DMS 273 (cell line): ENCODE measurements around the gene MAK.
"Not testable (repeated sequence)": the region's sequence is repeated elsewhere in the genome, so short reads cannot be mapped to it uniquely, and the experiment has no call there.

Experiments
- DNase-seq: peaks from one replicate; lab custom pipeline; 2025; ENCODE audit not compliant: unreplicated experiment; lab: John Stamatoyannopoulos, UW

MAK gene

GRCh38 chr6:10779076-10779475 lies 59.3 kb downstream of the MAK start:
- peak; percentile 38 for DNase-seq

DNA sequence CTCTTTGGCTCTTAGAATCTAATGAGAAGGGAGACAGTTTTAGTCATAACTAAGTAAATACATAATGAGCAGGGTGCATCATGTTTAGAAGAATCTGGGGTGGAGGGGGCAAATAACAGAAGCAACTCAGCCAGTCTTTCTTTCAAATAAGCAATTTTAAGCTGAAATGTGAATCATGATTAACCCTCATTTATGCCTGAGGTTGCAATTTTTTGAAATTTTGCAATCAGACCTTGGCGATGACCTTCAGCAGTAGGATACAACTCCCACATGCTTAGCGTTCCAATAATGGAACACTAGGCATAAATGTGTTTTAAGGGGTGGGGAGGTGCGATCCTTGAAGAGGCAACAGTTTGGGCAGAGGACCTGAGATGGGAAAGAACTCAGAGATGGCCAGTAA lies 60.1 kb downstream of the MAK start:
- no peak for DNase-seq

GRCh38 chr6:10771371-10771894 lies 66.9 kb downstream of the MAK start:
- no peak for DNase-seq

DNA sequence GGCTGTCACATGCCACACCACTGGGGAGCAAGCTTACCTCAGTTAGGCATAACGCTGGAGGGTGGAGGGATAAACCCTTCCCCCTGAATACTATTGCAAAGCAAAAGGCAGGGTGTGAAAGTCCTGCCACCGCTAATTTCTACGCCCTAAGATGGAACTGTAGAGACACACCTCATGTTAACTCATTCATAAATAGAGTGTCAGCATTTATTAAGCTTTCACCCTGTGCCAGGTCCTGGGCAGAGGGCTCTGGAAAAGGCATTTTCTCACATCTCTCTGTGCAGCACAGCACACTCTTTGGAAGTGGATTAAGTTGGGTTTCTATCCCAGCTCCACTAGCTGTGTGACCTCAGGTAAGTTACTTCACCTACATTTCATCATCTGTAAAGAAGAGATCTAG lies 68.9 kb downstream of the MAK start:
- no peak for DNase-seq

GRCh38 chr6:10763006-10763405 lies 75.3 kb downstream of the MAK start:
- no peak for DNase-seq

GRCh38 chr6:10759884-10760329 lies 78.4 kb downstream of the MAK start:
- peak; percentile 86 for DNase-seq

GRCh38 chr6:10759312-10759839 lies 79.0 kb downstream of the MAK start:
- peak; percentile 91 for DNase-seq

GRCh38 chr6:10756085-10756484 lies 82.3 kb downstream of the MAK start:
- DNase-seq = no peak

- not testable (repeated sequence) for DNase-seq
Observed at GRCh38 chr6:10751757-10752156, 86.6 kb downstream of the MAK start.

DNA sequence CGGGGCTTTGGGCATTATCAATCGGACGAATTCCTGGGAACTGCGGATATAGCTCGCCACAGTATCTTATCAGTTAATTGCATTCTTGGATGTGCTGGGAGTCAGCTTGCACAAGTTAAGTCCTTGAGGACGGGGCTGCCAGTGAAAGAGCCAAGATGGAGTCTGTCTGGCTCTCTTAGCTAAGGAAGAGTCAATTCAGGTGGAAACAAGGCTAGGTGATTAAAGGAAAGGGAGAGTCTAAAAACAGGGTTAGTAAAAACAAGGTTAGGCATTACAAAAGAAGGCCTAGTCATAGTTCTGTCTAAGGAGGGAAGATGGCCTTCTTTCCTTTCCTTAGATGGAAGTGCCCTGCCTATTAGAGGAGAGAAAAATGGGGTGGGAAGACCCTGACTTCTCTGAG lies 87.8 kb downstream of the MAK start:
- not testable (repeated sequence) for DNase-seq

GRCh38 chr6:10749734-10750133 lies 88.6 kb downstream of the MAK start:
- no peak for DNase-seq

DNA sequence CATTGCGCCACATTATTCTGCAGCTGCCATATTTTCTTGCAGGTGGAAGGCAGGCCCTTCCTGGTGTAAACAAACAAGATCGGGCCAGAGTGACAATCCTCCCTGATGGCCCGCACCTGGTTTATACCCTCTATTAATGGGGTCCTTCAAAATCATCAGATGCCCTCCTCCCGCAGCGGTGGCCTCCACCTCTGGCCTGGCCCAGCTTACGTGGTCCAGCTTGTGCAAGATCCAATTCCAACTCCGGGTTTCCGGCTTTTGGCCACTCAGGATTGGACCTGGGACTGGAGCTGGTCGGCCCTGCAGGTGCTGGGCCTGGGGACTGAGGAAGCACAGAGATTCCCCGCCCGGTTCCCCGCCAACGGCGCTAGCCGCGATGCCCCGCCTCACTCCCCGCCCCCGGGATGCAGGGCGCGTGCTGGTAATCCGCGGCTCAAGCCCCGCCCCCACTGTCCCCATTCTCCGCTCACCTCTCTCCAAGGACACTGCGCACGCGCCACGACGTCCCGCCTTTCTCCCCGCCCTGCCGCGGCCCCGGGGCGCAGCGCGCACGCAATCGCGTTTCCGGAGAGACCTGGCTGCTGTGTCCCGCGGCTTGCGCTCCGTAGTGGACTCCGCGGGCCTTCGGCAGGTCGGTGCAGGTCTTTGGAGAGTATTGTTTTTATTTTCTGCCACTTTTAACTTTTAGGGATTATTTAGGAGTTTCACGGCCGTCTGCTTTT lies 90.9 kb downstream of the MAK start, which contains the start of gene TMEM14B:
Gene TMEM14B, plus strand, starts transcription at position 555 of the 722 bp plus-strand sequence. CDS start 1,441 bp downstream, outside the sequence.
- peak; percentile 99 for DNase-seq

- DNase-seq = no peak
Observed at GRCh38 chr6:10746915-10747250, 91.5 kb downstream of the MAK start.

DNA sequence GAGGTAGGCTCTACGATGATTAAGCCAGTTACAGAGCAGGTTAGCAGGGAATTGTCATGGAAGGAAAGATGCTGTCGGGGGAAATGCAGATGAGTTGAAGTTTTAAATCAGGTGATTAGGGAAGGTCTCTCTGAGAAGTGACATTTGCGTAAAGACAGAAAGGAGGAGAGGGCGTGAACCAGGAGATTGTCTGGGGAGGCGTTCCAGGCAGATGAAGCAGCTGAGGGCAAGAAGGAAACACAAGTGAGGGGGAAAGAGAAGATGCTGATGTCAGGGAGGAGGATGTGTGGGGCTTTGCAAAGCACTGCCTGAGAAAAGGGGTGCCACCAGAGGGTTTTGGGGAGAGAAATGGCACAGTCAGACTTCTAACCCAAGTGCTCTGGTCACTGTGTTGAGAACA lies 93.2 kb downstream of the MAK start:
- no peak for DNase-seq

DNA sequence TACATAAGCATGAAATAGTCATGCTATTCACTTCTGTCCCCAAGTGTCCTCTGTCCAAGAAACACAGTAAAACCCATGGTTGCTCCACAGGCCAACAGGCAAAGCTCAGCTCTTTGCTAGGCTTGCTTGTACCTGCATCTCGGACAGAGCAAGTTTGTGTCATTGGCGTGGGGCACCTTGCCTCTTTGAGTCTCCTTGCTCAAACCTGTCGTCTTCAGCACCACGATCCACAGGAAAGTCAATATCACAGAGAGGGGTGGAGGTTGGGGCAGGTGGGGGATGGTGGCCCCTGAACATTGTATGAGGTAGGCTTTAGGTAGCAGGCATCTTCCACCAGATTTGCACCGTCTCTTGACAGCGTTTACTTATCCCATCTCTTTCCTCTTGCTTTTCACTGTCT lies 94.8 kb downstream of the MAK start:
- no peak for DNase-seq

- no peak for DNase-seq
Observed at GRCh38 chr6:10742251-10742650, 96.1 kb downstream of the MAK start.

GRCh38 chr6:10741643-10742042 lies 96.7 kb downstream of the MAK start:
- not testable (repeated sequence) for DNase-seq

DNA sequence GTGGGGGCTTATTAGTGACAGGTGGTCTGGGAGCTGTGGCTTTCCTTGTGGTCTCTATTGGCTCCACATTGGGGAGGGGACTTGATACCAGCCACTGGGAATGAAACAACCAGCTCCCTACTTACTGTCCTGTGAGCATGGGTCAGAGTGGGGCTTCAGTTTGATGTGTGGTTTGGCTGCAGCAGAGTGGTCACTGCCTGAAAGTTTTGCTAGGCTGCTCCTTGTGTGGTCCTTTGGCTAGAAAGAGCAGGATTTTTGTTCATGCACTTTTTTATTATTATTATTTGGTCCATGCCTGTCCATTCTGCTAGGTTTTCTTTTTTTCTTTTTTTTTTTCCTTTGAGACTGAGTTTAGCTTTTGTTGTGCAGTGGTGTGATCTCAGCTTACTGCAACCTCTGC lies 98.3 kb downstream of the MAK start:
- DNase-seq = no peak

DNA sequence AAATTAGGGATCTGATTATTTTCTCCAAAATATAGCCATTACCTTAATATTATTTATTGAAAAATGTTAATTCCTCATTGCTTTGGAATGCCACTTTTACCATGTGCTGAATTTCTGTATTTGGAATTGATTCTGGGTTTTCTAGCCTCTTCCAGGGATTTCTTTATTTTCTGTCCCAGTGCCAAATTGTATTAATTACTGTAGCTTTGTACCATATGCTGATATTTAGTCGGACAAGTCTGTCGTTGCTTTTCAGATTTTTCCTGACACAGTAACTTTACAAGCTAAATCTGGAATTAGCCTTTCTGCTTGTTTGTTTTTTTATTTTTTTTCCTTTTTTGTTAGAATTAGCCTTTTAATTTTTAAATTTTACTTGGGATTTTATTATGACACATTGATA lies 101.6 kb downstream of the MAK start:
- DNase-seq = peak; percentile 59

DNA sequence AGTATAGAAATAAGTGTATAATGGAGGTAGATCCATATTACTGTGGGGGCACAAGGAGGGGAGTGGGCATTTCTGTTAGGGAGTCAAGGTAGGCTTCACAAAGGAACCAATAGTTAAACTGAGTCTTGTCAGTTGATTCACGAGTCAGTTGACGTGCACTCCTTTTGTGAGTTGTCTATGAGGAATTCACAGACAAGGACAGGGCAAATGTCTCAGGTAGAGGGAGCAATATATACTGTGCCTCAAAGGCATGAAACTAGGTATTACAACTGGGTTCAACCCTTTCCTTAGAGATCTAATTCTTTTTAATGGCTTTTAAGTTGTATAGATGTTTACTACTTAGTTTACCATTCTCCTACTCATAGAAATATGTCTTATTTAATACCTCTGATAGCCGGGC lies 104.5 kb downstream of the MAK start:
- no peak for DNase-seq

GRCh38 chr6:10733151-10733715 lies 105.1 kb downstream of the MAK start:
- peak; percentile 13 for DNase-seq

GRCh38 chr6:10730254-10730653 lies 108.1 kb downstream of the MAK start:
- DNase-seq = no peak
